Gastroesophageal sphincter (tissue), 4 donors: ENCODE data around the gene STX8. TPM values are rescaled to one million over a fixed set of nuclear protein-coding genes. Genes with fewer than 3 reads are reported as not detected.
A peak's percentile ranks its signal among the peaks of the same experiment; 100 is the strongest.

Experiments
- ATAC-seq: fragments of 150-250 bp; one replicate; pipeline ENCODE4 v1.9.1; 2016; ENCODE audit warnings: mild to moderate bottlenecking, moderate library complexity
- H3K27ac ChIP-seq, 4 donors: fragments of 200-600 bp; sonication (generic) in 3 of 4; 1 replicate in 3 of 4; 2 replicates in 1 of 4; pipeline ENCODE4 v1.5.1; 2016 to 2019
- H3K27me3 ChIP-seq: fragments of 200-600 bp; sonication (generic); one replicate; pipeline ENCODE4 v1.5.1; 2019
- H3K36me3 ChIP-seq, 2 donors: fragments of 200-600 bp; sonication (generic); one replicate each; pipeline ENCODE4 v1.5.1; 2019; ENCODE audit warnings: control low read depth in 1 of 2
- H3K4me1 ChIP-seq, 3 donors: fragments of 200-600 bp; sonication (generic); 1 replicate in 2 of 3; 2 replicates in 1 of 3; pipeline ENCODE4 v1.5.1; 2016 to 2019; ENCODE audit warnings: control low read depth in 2 of 3
- H3K4me3 ChIP-seq, 2 donors: fragments of 200-600 bp; sonication (generic); one replicate each; pipeline ENCODE4 v1.5.1; 2019; ENCODE audit warnings: mild to moderate bottlenecking in 1 of 2, moderate library complexity in 1 of 2
- H3K9me3 ChIP-seq, 3 donors: fragments of 200-600 bp; sonication (generic); one replicate each; pipeline ENCODE4 v1.5.1; 2017 to 2019; ENCODE audit warnings: control low read depth in 2 of 3
- EP300 ChIP-seq: sonication (generic); formaldehyde crosslinking; IDR thresholded peaks from one replicate; pipeline ENCODE4 v1.6.1; 2017; ENCODE audit warnings: antibody characterized with exemption, mild to moderate bottlenecking
- POLR2A ChIP-seq, 2 donors: fragments of 450-650 bp; IDR thresholded peaks; one replicate each; pipeline ENCODE4 v1.6.1; 2017; ENCODE audit warnings: antibody characterized with exemption in 2 of 2, mild to moderate bottlenecking in 2 of 2, moderate library complexity in 1 of 2
- POLR2AphosphoS5 ChIP-seq: sonication (generic); formaldehyde crosslinking; IDR thresholded peaks from one replicate; pipeline ENCODE4 v1.6.1; 2017; ENCODE audit warnings: antibody characterized with exemption
- WGBS, 2 donors: methylation state at CpG; one replicate each; pipeline ENCODE4 v1.1.5; 2018; ENCODE audit warnings: low coverage in 1 of 2; 5-methylcytosine and 5-hydroxymethylcytosine counted together
- total RNA-seq, 4 donors: library from RNA; depleted of rRNA; stranded (reverse); fragments of >200 nt; gene quantifications; one replicate each; pipeline ENCODE4 v1.1.0, GENCODE V29; 2016
- TF ChIP-seq, protein P1 (sequence below), 4 experiments: fragments of 200-600 bp in 2 of 4; fragments of 450-650 bp in 2 of 4; sonication (generic) in 1 of 4; IDR thresholded peaks; one replicate each; pipeline ENCODE4 v1.5.1; 2017 to 2019; ENCODE audit warnings: antibody characterized with exemption in 4 of 4, mild to moderate bottlenecking in 2 of 4, moderate library complexity in 2 of 4

The STX8 gene
- total RNA-seq, 4 donors from 2014 or later, result 67.9 to 106 (median 87.1) TPM

DNA sequence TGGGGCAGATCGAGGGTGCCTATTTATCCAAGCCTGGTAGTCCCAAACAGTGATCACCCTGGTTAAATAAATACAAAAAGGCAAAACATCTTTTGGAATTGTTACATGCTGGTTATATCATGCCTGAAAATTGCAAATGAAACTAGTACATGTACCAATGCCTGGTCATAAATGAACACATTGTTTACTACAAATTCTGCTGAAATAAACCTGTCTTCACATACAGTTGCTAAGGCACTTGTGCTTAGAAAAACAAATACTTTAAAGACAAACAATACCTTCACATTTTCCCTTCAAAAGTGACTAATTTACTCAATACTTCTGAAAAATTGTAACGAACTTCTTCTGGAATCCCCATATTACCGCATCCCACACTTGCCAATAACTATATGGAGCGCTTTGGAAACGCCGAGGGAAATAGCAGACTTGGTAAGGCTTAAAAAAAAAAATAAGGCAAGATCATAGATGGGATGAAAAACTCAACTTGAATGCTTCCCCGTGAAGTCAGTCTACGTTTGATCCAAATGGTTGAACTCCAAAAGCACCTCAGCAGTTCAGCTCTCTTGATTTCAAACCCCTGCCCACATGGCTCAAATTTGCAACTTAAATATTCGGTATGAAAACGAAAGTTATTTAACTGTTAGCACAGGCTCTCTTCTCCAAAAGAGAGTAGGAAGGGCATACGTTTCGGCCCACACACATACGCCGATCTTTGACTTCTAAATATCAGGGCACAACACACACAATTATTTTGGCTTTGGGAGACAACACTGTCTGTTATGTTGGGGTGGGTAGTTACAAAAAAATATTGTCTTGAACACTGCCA, 289.8 kb downstream of the STX8 start:
- TF ChIP-seq EP300 (no peak), POLR2A (IDR thresholded peaks at IDR 0.05) (no peak), POLR2AphosphoS5 (peak; percentile 11)
- TF ChIP-seq, protein P1, sequence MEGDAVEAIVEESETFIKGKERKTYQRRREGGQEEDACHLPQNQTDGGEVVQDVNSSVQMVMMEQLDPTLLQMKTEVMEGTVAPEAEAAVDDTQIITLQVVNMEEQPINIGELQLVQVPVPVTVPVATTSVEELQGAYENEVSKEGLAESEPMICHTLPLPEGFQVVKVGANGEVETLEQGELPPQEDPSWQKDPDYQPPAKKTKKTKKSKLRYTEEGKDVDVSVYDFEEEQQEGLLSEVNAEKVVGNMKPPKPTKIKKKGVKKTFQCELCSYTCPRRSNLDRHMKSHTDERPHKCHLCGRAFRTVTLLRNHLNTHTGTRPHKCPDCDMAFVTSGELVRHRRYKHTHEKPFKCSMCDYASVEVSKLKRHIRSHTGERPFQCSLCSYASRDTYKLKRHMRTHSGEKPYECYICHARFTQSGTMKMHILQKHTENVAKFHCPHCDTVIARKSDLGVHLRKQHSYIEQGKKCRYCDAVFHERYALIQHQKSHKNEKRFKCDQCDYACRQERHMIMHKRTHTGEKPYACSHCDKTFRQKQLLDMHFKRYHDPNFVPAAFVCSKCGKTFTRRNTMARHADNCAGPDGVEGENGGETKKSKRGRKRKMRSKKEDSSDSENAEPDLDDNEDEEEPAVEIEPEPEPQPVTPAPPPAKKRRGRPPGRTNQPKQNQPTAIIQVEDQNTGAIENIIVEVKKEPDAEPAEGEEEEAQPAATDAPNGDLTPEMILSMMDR (IDR thresholded peaks at IDR 0.05), result no peak

DNA sequence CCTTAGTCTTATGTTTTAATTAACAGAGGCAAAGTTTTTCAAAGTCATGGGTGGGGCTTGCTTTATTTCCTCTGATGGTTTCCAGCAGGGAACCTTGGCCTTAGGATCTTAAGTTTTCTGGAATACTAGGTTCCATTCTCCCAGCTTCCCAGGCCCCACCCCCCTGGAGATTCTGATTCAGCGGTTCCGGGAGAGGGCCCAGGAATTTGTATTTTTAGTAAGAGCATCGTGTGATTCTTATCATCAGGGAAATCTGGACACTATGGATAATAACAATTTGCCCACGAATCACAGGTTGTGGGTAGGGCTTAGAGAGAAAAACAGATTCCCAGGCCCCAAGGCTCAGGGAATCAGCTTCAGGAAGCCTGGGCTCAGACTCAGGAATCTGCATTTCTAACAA, 290.7 kb downstream of the STX8 start:
- peaks cover 0 to 57% (median 9%) of the 10 kb centered on the region in 3 donors for H3K4me1 ChIP-seq
- H3K4me3 ChIP-seq, result no peak overlapping the region
- TF ChIP-seq, protein P1 (IDR thresholded peaks at IDR 0.05), result no peak
- peak; percentile 18 for TF ChIP-seq POLR2AphosphoS5
- no peak for TF ChIP-seq EP300
- TF ChIP-seq POLR2A (IDR thresholded peaks at IDR 0.05), result no peak
- H3K27ac ChIP-seq, result peak overlapping the region in 2 of 4 donors; percentile 28 to 40
- no peaks in the 10 kb centered on the region for H3K36me3 ChIP-seq
- no peaks in the 10 kb centered on the region for H3K9me3 ChIP-seq
- no peaks in the 10 kb centered on the region for H3K27me3 ChIP-seq
- peak; percentile 72 for ATAC-seq
- WGBS, 2 donors, result 20 to 36% methylated on average over 1 to 3 of the region's 4 CpGs

More for the DNA sequence above, 289.8 kb downstream of the STX8 start:
- H3K36me3 ChIP-seq, result no peaks in the 10 kb centered on the region
- peak overlapping the region in 2 of 4 donors; percentile 28 to 40 for H3K27ac ChIP-seq
- peaks cover 0 to 57% (median 9%) of the 10 kb centered on the region in 3 donors for H3K4me1 ChIP-seq
- WGBS, 2 donors, result 62 to 78% methylated on average over 13 of the region's 14 CpGs
- no peak overlapping the region for H3K4me3 ChIP-seq
- H3K9me3 ChIP-seq, result no peaks in the 10 kb centered on the region
- no peak for ATAC-seq
- H3K27me3 ChIP-seq, result no peaks in the 10 kb centered on the region

- 11 to 23% methylated on average over 2 of the region's 2 CpGs for whole genome bisulfite sequencing, 2 donors
- Histone ChIP-seq H3K9me3 (no peaks in the 10 kb centered on the region), H3K36me3 (no peaks in the 10 kb centered on the region), H3K27ac (peak overlapping the region in 1 of 4 donors; percentile 17), H3K4me1 (peaks cover 0 to 54% (median 9%) of the 10 kb centered on the region in 3 donors), H3K27me3 (no peaks in the 10 kb centered on the region), H3K4me3 (no peak overlapping the region)
- ATAC-seq, result no peak
- TF ChIP-seq POLR2AphosphoS5, result no peak
- no peak for TF ChIP-seq POLR2A (IDR thresholded peaks at IDR 0.05)
- no peak for TF ChIP-seq EP300
- TF ChIP-seq, protein P1 (IDR thresholded peaks at IDR 0.05), result no peak
These were observed 291.7 kb downstream of the STX8 start for GRCh38 chr17:9283909-9284308.

GRCh38 chr17:9279893-9280292, 295.7 kb downstream of the STX8 start:
- H3K27me3 ChIP-seq, result no peaks in the 10 kb centered on the region
- H3K4me3 ChIP-seq, result no peak overlapping the region
- WGBS, 2 donors, result 97% methylated on average over 8 of the region's 8 CpGs; no CpG with 5 or more reads in 1 of the 2 donors
- no peak overlapping the region for H3K27ac ChIP-seq
- peaks cover 0 to 27% (median 3%) of the 10 kb centered on the region in 3 donors for H3K4me1 ChIP-seq
- H3K36me3 ChIP-seq, result no peaks in the 10 kb centered on the region
- no peaks in the 10 kb centered on the region for H3K9me3 ChIP-seq
- no peak for ATAC-seq
- TF ChIP-seq EP300, result no peak
- TF ChIP-seq POLR2AphosphoS5, result no peak
- no peak for TF ChIP-seq POLR2A (IDR thresholded peaks at IDR 0.05)

GRCh38 chr17:9274973-9275372, 300.6 kb downstream of the STX8 start:
- no peak for ATAC-seq
- WGBS, 2 donors, result 92 to 100% methylated on average over 4 to 9 of the region's 9 CpGs
- H3K27ac ChIP-seq, result no peak overlapping the region

More at GRCh38 chr17:9274973-9275372, 300.6 kb downstream of the STX8 start:
- Histone ChIP-seq H3K36me3 (no peaks in the 10 kb centered on the region), H3K4me1 (peaks cover 0 to 31% (median 4%) of the 10 kb centered on the region in 3 donors), H3K4me3 (no peak overlapping the region), H3K9me3 (no peaks in the 10 kb centered on the region), H3K27me3 (no peaks in the 10 kb centered on the region)
- TF ChIP-seq POLR2AphosphoS5, result no peak
- TF ChIP-seq POLR2A (IDR thresholded peaks at IDR 0.05), result no peak
- TF ChIP-seq, protein P1 (IDR thresholded peaks at IDR 0.05), result no peak
- TF ChIP-seq EP300, result no peak
